Activated T-cell treated with anti-CD3 and anti-CD28 coated beads, Interleukin-2, amount 50 U/mL, for 72 hours (primary cell): Measurements from ENCODE around the gene LRIT1. TPM values are rescaled to one million over a fixed set of nuclear protein-coding genes. Genes with fewer than 3 reads are reported as not detected.

ENCODE experiments used
- ATAC-seq, 2 donors: fragments of 150-1000 bp; cut with Tn5 transposase; replicated peaks in 1 of 2; 2 replicates each; pipeline ENCODE4 v1.10.0; 2021; ENCODE audit warnings: moderate library complexity in 2 of 2, mild to moderate bottlenecking in 1 of 2
- DNase-seq, 2 donors: peaks; one replicate each; pipeline ENCODE4 v3.0.0; 2021 to 2022; ENCODE audit warnings: mixed read lengths in 1 of 2
- H3K27ac Mint-ChIP-seq: one replicate; pipeline ENCODE4 v1.8.0; 2022; ENCODE audit warnings: mild to moderate bottlenecking, moderate library complexity, mixed read lengths
- H3K27me3 Mint-ChIP-seq: one replicate; pipeline ENCODE4 v1.8.0; 2022; ENCODE audit warnings: low read depth, mixed read lengths
- H3K36me3 Mint-ChIP-seq, 2 donors: one replicate each; pipeline ENCODE4 v1.8.0; 2022; ENCODE audit warnings: mixed read lengths in 2 of 2, mild to moderate bottlenecking in 1 of 2; ENCODE audit not compliant: insufficient read depth in 2 of 2
- H3K4me1 Mint-ChIP-seq: one replicate; pipeline ENCODE4 v1.8.0; 2022; ENCODE audit warnings: low read depth, mixed read lengths
- H3K4me3 Mint-ChIP-seq, 2 donors: one replicate each; pipeline ENCODE4 v1.8.0; 2022; ENCODE audit warnings: mild to moderate bottlenecking in 2 of 2, mixed read lengths in 2 of 2, moderate library complexity in 2 of 2
- H3K9me3 Mint-ChIP-seq, 2 donors: one replicate each; pipeline ENCODE4 v1.8.0; 2022; ENCODE audit warnings: mixed read lengths in 2 of 2
- total RNA-seq, 2 donors: library from RNA; stranded (reverse); gene quantifications; one replicate each; pipeline ENCODE4 v1.2.3, GENCODE V29; 2022

LRIT1 gene
- total RNA-seq, 2 donors from 2014 or later = not detected

GRCh38 chr10:84237199-84238051 lies 3.9 kb downstream of the LRIT1 start:
- no peak overlapping the region for H3K4me3 Mint-ChIP-seq
- DNase-seq (no peak), ATAC-seq (no peak)
- H3K36me3 Mint-ChIP-seq = no peaks in the 10 kb centered on the region
- no peaks in the 10 kb centered on the region for H3K4me1 Mint-ChIP-seq
- H3K9me3 Mint-ChIP-seq = no peaks in the 10 kb centered on the region
- H3K27ac Mint-ChIP-seq = no peak overlapping the region
- H3K27me3 Mint-ChIP-seq = peaks cover 7% of the 10 kb centered on the region

- no peaks in the 10 kb centered on the region for H3K36me3 Mint-ChIP-seq
- peaks cover 7% of the 10 kb centered on the region for H3K27me3 Mint-ChIP-seq
- no peak for ATAC-seq
- no peaks in the 10 kb centered on the region for H3K4me1 Mint-ChIP-seq
- no peak for DNase-seq
- H3K4me3 Mint-ChIP-seq = no peak overlapping the region
- no peak overlapping the region for H3K27ac Mint-ChIP-seq
- no peaks in the 10 kb centered on the region for H3K9me3 Mint-ChIP-seq
Observed at GRCh38 chr10:84236807-84237198, 4.5 kb downstream of the LRIT1 start.

- Mint-ChIP-seq H3K4me3 (no peak overlapping the region), H3K27ac (no peak overlapping the region), H3K9me3 (no peaks in the 10 kb centered on the region), H3K4me1 (no peaks in the 10 kb centered on the region), H3K27me3 (peaks cover 16% of the 10 kb centered on the region), H3K36me3 (no peaks in the 10 kb centered on the region)
- DNase-seq (no peak), ATAC-seq (no peak)
Observed at GRCh38 chr10:84235096-84235495, 6.2 kb downstream of the LRIT1 start.

GRCh38 chr10:84234479-84234878 lies 6.9 kb downstream of the LRIT1 start:
- no peak for DNase-seq
- Mint-ChIP-seq H3K4me1 (no peaks in the 10 kb centered on the region), H3K4me3 (no peak overlapping the region), H3K27ac (no peak overlapping the region), H3K36me3 (no peaks in the 10 kb centered on the region), H3K9me3 (no peaks in the 10 kb centered on the region), H3K27me3 (peaks cover 20% of the 10 kb centered on the region)
- ATAC-seq = no peak

DNA sequence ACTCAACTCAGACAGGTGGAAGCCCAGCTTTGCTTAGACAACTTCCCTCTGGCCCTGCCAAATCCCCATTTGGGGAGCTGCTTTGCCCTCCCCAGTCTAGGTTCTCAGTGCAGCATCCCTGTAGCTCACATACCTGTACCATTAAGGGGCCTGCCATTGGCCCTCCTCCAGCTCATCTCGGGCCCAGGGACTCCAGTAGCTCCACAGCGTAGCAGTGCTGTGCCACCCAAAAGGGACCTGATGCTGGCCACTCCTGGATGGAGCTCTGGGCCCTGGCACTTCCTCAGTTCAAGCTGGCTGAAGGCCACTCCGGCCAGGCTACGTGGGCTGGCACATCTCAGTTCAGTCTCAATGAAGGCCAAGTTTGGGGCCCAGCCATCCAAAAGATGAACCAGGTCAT lies 7.4 kb downstream of the LRIT1 start:
- H3K4me1 Mint-ChIP-seq = no peaks in the 10 kb centered on the region
- DNase-seq (no peak), ATAC-seq (no peak)
- no peak overlapping the region for H3K27ac Mint-ChIP-seq
- no peaks in the 10 kb centered on the region for H3K36me3 Mint-ChIP-seq
- H3K27me3 Mint-ChIP-seq = peaks cover 21% of the 10 kb centered on the region
- no peaks in the 10 kb centered on the region for H3K9me3 Mint-ChIP-seq
- H3K4me3 Mint-ChIP-seq = no peak overlapping the region

DNA sequence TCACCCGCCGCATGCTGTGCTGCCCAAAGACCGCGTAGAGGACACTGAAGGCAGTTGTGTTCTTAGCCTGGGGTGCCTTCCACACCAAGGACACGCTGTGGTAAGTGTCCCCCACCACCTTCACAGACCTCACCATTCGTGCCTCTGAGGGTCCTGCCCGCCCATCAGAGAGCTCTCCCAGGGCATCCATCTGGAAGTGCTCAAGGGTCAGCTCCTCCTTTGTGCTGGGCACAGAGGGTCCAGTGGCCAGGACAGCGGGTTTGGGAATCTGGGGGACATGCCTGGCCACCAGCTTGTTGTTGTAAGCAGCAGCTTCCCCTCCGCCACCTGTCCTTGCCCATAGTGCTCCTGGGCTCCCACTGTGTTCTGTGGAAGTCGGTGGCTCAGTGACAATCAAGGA lies 9.0 kb downstream of the LRIT1 start:
- Mint-ChIP-seq H3K4me3 (no peak overlapping the region), H3K4me1 (no peaks in the 10 kb centered on the region), H3K27ac (no peak overlapping the region), H3K36me3 (no peaks in the 10 kb centered on the region), H3K9me3 (no peaks in the 10 kb centered on the region), H3K27me3 (peaks cover 32% of the 10 kb centered on the region)
- DNase-seq (no peak), ATAC-seq (no peak)

- no peak overlapping the region for H3K4me3 Mint-ChIP-seq
- H3K9me3 Mint-ChIP-seq = no peaks in the 10 kb centered on the region
- no peak overlapping the region for H3K27ac Mint-ChIP-seq
- no peak for ATAC-seq
- no peak for DNase-seq
- peaks cover 37% of the 10 kb centered on the region for H3K27me3 Mint-ChIP-seq
- no peaks in the 10 kb centered on the region for H3K4me1 Mint-ChIP-seq
- no peaks in the 10 kb centered on the region for H3K36me3 Mint-ChIP-seq
Observed at GRCh38 chr10:84230359-84230758, 11.0 kb downstream of the LRIT1 start.

DNA sequence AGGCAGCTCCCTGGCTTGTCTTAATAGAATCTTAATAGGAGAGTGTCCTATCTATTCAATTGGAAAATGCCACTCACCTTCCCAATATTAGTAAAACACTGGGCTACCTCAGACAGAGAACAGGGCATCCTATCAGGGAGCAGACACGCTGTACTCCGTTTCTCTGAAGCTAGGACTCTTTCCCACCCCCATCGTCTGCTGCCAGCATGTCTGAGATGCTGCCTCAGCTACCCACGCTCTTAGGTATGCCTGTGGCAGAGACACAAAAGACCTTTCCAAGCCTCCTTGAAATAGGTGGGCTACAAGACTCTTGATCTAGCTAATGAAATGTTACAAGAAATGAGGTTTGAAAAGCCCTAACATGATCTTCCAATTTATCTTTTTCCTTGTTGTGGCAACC lies 13.5 kb downstream of the LRIT1 start:
- ATAC-seq (no peak), DNase-seq (no peak)
- Mint-ChIP-seq H3K27me3 (peaks cover 37% of the 10 kb centered on the region), H3K36me3 (no peaks in the 10 kb centered on the region), H3K4me3 (no peak overlapping the region), H3K27ac (no peak overlapping the region), H3K9me3 (no peaks in the 10 kb centered on the region), H3K4me1 (no peaks in the 10 kb centered on the region)

DNA sequence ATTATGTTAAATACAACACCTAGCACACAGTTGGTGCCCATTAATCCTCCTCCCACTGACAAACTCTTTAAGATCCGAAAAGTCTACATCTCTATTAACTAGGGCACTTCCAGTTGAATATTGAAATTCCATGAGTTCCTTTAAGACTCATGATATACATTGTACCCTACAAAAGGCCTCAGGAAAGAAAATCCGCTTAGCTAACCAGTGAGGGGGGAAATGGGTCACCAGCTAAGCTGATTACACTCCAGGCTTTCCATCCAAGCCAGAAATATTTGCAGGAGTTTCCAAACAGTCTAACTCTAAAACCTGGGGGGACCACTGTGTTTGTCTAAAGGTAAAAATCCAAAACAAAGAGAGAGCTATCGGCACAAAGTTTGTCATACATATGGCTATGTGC lies 14.7 kb downstream of the LRIT1 start:
- Mint-ChIP-seq H3K36me3 (no peaks in the 10 kb centered on the region), H3K4me3 (no peak overlapping the region), H3K4me1 (no peaks in the 10 kb centered on the region), H3K9me3 (no peaks in the 10 kb centered on the region), H3K27me3 (peaks cover 37% of the 10 kb centered on the region), H3K27ac (no peak overlapping the region)
- DNase-seq (no peak), ATAC-seq (no peak)

GRCh38 chr10:84225427-84226173 lies 15.7 kb downstream of the LRIT1 start, which contains the start of gene LRIT2:
Gene LRIT2 (minus strand): TSS chr10:84225544. CDS start chr10:84225520, 24 bp downstream.
- peaks cover 32% of the 10 kb centered on the region for H3K27me3 Mint-ChIP-seq
- ATAC-seq (no peak), DNase-seq (no peak)
- H3K27ac Mint-ChIP-seq = no peak within 1 kb of the TSS
- H3K4me1 Mint-ChIP-seq = no peaks in the 10 kb centered on the region
- H3K9me3 Mint-ChIP-seq = no peaks in the 10 kb centered on the region
- H3K36me3 Mint-ChIP-seq = no peaks in the 10 kb centered on the region
- no peak within 1 kb of the TSS for H3K4me3 Mint-ChIP-seq

DNA sequence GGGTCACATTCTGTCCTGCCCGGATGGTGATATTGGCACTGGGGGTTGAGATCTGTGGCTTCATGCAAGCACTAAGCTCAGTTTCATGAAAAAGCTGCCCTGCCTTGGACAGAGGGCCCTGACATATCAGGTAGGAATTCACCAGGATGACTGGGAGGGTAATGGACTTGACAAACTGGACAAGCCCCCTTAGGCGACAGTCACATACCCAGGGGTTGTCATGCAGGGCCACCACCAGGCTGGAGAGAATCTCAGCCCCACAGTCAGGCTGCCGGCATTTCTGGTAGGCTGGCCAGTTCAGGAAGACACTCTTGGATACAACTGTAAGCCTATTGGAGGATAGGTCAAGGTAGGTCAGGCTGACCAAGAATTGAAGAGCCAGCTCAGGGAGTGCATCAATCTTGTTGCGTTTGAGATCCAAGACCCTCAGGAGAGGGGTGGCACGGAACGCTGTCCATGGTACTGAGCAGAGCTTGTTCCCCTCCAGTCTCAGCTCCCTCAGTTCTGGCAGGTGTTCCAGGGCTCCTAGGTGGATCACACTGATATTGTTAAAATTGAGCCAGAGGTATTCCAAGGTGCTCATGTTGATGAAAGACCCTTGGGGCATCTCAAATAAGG lies 16.8 kb downstream of the LRIT1 start:
- H3K27ac Mint-ChIP-seq = no peak overlapping the region
- DNase-seq (no peak), ATAC-seq (no peak)
- H3K4me3 Mint-ChIP-seq = no peak overlapping the region
- H3K27me3 Mint-ChIP-seq = peaks cover 22% of the 10 kb centered on the region
- H3K9me3 Mint-ChIP-seq = peaks cover 0 to 2% of the 10 kb centered on the region in 2 donors
- no peaks in the 10 kb centered on the region for H3K36me3 Mint-ChIP-seq
- no peaks in the 10 kb centered on the region for H3K4me1 Mint-ChIP-seq

GRCh38 chr10:84221916-84222315 lies 19.4 kb downstream of the LRIT1 start:
- Mint-ChIP-seq H3K9me3 (peaks cover 4 to 6% of the 10 kb centered on the region in 2 donors), H3K27ac (no peak overlapping the region), H3K36me3 (peaks cover 3 to 4% of the 10 kb centered on the region in 2 donors), H3K27me3 (no peaks in the 10 kb centered on the region), H3K4me3 (no peak overlapping the region), H3K4me1 (no peaks in the 10 kb centered on the region)
- DNase-seq (no peak), ATAC-seq (no peak)

- peaks cover 4 to 6% of the 10 kb centered on the region in 2 donors for H3K9me3 Mint-ChIP-seq
- peaks cover 3 to 4% of the 10 kb centered on the region in 2 donors for H3K36me3 Mint-ChIP-seq
- H3K27ac Mint-ChIP-seq = no peak overlapping the region
- ATAC-seq (no peak), DNase-seq (no peak)
- H3K4me3 Mint-ChIP-seq = no peak overlapping the region
- no peaks in the 10 kb centered on the region for H3K4me1 Mint-ChIP-seq
- no peaks in the 10 kb centered on the region for H3K27me3 Mint-ChIP-seq
Observed at GRCh38 chr10:84217746-84218145, 23.6 kb downstream of the LRIT1 start.
